ENCODE results near the gene FAM210A.

FAM210A gene

DNA sequence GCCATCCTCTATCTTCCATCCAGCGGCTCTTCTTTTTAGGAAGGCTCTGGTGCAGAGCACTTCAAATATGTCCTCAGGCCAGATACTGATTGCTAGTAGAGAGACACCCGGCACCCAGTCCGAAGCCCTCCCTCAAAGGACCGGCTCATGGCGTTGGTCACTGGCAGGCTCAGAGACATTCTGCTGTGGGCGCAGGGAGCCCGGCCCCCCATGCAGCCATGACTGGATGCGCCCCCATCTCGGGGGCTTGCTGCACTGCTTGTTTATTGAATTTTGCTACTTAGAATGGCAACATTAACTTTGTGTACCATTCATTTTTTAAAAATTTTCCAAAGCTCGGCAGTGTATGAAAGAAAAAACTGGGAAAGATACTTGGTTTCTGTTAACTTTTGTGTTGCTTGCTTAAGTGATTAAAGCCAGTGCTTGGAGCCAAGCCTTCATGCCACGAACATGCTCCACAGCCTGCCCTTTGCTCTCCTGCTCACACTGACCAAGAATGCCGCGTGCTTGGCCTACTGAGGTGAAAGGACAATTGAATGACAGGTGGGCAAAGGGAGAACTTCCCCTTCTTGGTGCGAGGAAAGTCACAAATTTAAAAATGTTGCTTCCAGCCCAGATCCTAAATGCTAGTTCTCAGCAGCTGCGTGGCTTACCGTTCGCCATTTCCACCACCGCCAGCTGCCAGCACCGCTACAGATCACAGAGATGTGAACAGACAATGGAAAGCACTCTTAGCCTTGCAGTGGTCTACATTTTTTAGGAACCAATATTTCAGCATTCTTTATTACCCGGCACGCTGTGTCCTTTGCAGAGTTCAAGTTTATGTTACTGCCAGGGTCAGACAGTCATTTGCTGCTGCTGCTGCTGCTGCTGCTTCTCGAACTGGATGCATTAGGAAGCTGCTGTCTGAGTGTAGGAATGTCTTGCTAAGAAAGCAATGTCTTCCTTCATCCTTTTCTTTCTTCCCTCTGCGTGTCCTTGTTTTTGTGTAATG is 76.7 kb downstream of the FAM210A start:
- no peaks in the 10 kb centered on the region for H4K20me1 ChIP-seq (ENCODE audit: insufficient read depth, low read length)
- no peak overlapping the region for H3K9ac ChIP-seq (ENCODE audit: low read length)
- H3K27ac ChIP-seq (ENCODE audit: low read depth, low read length, poor library complexity, severe bottlenecking): no peak overlapping the region
- no peaks in the 10 kb centered on the region for H3K79me2 ChIP-seq (ENCODE audit: insufficient read depth, low read length)
- 0 out of 2 replicates have a peak, but pooled peaks cover 3% of the 10 kb centered on the region for H3F3A ChIP-seq (ENCODE audit: insufficient read depth, low read length)
- no peaks in the 10 kb centered on the region for H3K9me3 ChIP-seq (ENCODE audit: low read length)
- no peak overlapping the region for H2AFZ ChIP-seq (ENCODE audit: low read length)
- no peaks in the 10 kb centered on the region for H3K9me2 ChIP-seq (ENCODE audit: low read depth, low read length)
- H3K4me3 ChIP-seq (ENCODE audit: low read depth, low read length, poor library complexity, severe bottlenecking): no peak overlapping the region
- no peaks in the 10 kb centered on the region for H3K27me3 ChIP-seq (ENCODE audit: insufficient read depth, low read length)
- TF ChIP-seq, protein P1, sequence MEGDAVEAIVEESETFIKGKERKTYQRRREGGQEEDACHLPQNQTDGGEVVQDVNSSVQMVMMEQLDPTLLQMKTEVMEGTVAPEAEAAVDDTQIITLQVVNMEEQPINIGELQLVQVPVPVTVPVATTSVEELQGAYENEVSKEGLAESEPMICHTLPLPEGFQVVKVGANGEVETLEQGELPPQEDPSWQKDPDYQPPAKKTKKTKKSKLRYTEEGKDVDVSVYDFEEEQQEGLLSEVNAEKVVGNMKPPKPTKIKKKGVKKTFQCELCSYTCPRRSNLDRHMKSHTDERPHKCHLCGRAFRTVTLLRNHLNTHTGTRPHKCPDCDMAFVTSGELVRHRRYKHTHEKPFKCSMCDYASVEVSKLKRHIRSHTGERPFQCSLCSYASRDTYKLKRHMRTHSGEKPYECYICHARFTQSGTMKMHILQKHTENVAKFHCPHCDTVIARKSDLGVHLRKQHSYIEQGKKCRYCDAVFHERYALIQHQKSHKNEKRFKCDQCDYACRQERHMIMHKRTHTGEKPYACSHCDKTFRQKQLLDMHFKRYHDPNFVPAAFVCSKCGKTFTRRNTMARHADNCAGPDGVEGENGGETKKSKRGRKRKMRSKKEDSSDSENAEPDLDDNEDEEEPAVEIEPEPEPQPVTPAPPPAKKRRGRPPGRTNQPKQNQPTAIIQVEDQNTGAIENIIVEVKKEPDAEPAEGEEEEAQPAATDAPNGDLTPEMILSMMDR (IDR thresholded peaks at IDR 0.05; ENCODE audit: low read length): no peak
- TF ChIP-seq EZH2 (IDR thresholded peaks at IDR 0.05; ENCODE audit: borderline replicate concordance, low read length): no peak
- peaks cover 31% of the 10 kb centered on the region for H3K36me3 ChIP-seq (ENCODE audit: insufficient read depth, low read length)
- H3K4me2 ChIP-seq (ENCODE audit: low read length): no peak overlapping the region
- H3K4me1 ChIP-seq (ENCODE audit: insufficient read depth, low read length, severe bottlenecking): no peaks in the 10 kb centered on the region

DNA sequence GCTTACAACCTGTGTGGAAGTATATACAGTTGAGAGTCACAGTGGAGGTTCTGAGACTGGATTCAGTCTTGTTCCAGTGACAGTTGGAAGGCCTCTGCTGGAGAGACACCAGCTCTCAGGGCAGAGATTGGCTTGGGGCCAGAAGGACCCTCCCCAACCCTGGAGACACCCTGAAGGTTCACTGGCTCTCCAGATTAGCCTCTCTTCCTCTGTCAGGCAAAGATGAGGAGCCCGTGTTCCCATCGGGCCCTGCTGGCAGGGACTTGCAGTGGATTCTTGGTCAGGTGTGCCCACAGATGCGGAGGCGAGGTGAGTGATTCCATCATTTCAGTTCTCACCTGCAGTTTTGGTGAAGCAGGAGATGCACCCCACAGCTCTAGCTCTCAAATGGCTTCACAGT is 78.6 kb downstream of the FAM210A start:
- Histone ChIP-seq H4K20me1 (ENCODE audit: insufficient read depth, low read length) (no peaks in the 10 kb centered on the region), H3K27ac (ENCODE audit: low read depth, low read length, poor library complexity, severe bottlenecking) (no peak overlapping the region), H3K4me1 (ENCODE audit: insufficient read depth, low read length, severe bottlenecking) (no peaks in the 10 kb centered on the region), H3K79me2 (ENCODE audit: insufficient read depth, low read length) (no peaks in the 10 kb centered on the region), H3K4me2 (ENCODE audit: low read length) (no peak overlapping the region), H3F3A (ENCODE audit: insufficient read depth, low read length) (0 out of 2 replicates have a peak, but pooled peaks cover 3% of the 10 kb centered on the region), H3K4me3 (ENCODE audit: low read depth, low read length, poor library complexity, severe bottlenecking) (no peak overlapping the region), H3K9me2 (ENCODE audit: low read depth, low read length) (no peaks in the 10 kb centered on the region), H3K36me3 (ENCODE audit: insufficient read depth, low read length) (peaks cover 42% of the 10 kb centered on the region), H3K9ac (ENCODE audit: low read length) (no peak overlapping the region), H3K9me3 (ENCODE audit: low read length) (no peaks in the 10 kb centered on the region), H2AFZ (ENCODE audit: low read length) (no peak overlapping the region), H3K27me3 (ENCODE audit: insufficient read depth, low read length) (no peaks in the 10 kb centered on the region)
- TF ChIP-seq EZH2 (IDR thresholded peaks at IDR 0.05; ENCODE audit: borderline replicate concordance, low read length): no peak
- TF ChIP-seq, protein P1 (IDR thresholded peaks at IDR 0.05; ENCODE audit: low read length): no peak

DNA sequence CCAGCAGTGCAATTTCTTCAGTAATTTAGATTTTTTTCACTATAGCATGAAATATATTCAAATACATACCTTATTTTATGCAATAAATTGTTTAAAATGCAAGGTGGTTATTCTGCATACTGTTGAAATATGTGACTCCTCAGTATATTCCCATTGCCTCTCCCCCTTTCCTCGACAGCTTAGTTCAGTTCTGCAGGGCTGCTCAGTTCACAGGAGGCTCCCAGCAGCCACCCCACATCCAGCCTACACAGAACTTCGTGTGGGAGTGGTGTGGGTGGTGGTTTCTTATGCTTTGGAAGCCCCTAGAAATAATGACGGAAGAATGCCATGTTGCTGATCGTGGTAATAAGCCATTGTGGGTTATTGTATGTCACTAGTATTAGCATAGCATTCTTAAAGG is 79.7 kb downstream of the FAM210A start:
- no peak overlapping the region for H3K4me2 ChIP-seq (ENCODE audit: low read length)
- no peak overlapping the region for H2AFZ ChIP-seq (ENCODE audit: low read length)
- no peaks in the 10 kb centered on the region for H4K20me1 ChIP-seq (ENCODE audit: insufficient read depth, low read length)
- 0 out of 2 replicates have a peak, but pooled peaks cover 3% of the 10 kb centered on the region for H3F3A ChIP-seq (ENCODE audit: insufficient read depth, low read length)
- no peaks in the 10 kb centered on the region for H3K9me3 ChIP-seq (ENCODE audit: low read length)
- no peaks in the 10 kb centered on the region for H3K4me1 ChIP-seq (ENCODE audit: insufficient read depth, low read length, severe bottlenecking)
- no peak overlapping the region for H3K9ac ChIP-seq (ENCODE audit: low read length)
- no peak overlapping the region for H3K27ac ChIP-seq (ENCODE audit: low read depth, low read length, poor library complexity, severe bottlenecking)
- H3K79me2 ChIP-seq (ENCODE audit: insufficient read depth, low read length): no peaks in the 10 kb centered on the region
- no peak for TF ChIP-seq EZH2 (IDR thresholded peaks at IDR 0.05; ENCODE audit: borderline replicate concordance, low read length)
- TF ChIP-seq, protein P1 (IDR thresholded peaks at IDR 0.05; ENCODE audit: low read length): no peak
- H3K9me2 ChIP-seq (ENCODE audit: low read depth, low read length): no peaks in the 10 kb centered on the region
- H3K36me3 ChIP-seq (ENCODE audit: insufficient read depth, low read length): peaks cover 53% of the 10 kb centered on the region
- no peaks in the 10 kb centered on the region for H3K27me3 ChIP-seq (ENCODE audit: insufficient read depth, low read length)
- H3K4me3 ChIP-seq (ENCODE audit: low read depth, low read length, poor library complexity, severe bottlenecking): no peak overlapping the region

Measured in OCI-LY1 (cell line).